A549 (cell line): ENCODE data around the gene GAS6.

Experiments
- BHLHE40 ChIP-seq: IDR thresholded peaks from 2 replicates; pipeline ENCODE4 v1.6.1; 2012; ENCODE audit warnings: low read depth, low read length, inconsistent platforms
- CTCF ChIP-seq: fragments of >200 bp; sonication (Bioruptor Twin); formaldehyde crosslinking; IDR thresholded peaks from 3 replicates; pipeline ENCODE4 v1.5.1; 2016
- EP300 ChIP-seq, 2 experiments: fragments of >200 bp; sonication (Bioruptor Twin); formaldehyde crosslinking; IDR thresholded peaks; 2 replicates in 1 of 2; 3 replicates in 1 of 2; pipeline ENCODE4 v1.6.1; 2016 to 2017
- FOSB ChIP-seq: fragments of 250-450 bp; sonication (Bioruptor Pico); IDR thresholded peaks from 2 replicates; pipeline ENCODE4 v1.5.0; 2020; ENCODE audit warnings: mild to moderate bottlenecking, moderate library complexity
- HES2 ChIP-seq: fragments of >200 bp; sonication (Bioruptor Twin); formaldehyde crosslinking; IDR thresholded peaks from 2 replicates; pipeline ENCODE4 v1.6.1; 2016
- MAX ChIP-seq: IDR thresholded peaks from 2 replicates; pipeline ENCODE4 v1.6.1; 2012
- MYC ChIP-seq: IDR thresholded peaks from 2 replicates; pipeline ENCODE4 v1.6.1; 2012; ENCODE audit warnings: mild to moderate bottlenecking, inconsistent platforms, low read length, improper control_type of control experiment, borderline replicate concordance
- POLR2A ChIP-seq: IDR thresholded peaks from 2 replicates; pipeline ENCODE4 v1.6.1; 2012; ENCODE audit warnings: mild to moderate bottlenecking, low read length
- RAD21 ChIP-seq, 2 experiments: fragments of >200 bp in 1 of 2; sonication (Bioruptor Twin) in 1 of 2; formaldehyde crosslinking in 1 of 2; IDR thresholded peaks in 1 of 2; conservative IDR thresholded peaks in 1 of 2; 2 replicates in 1 of 2; 3 replicates in 1 of 2; pipeline ENCODE4 v1.6.1; 2012 to 2018; ENCODE audit warnings: inconsistent platforms in 1 of 2
- REST ChIP-seq: fragments of 200-600 bp; sonication (generic); IDR thresholded peaks from 2 replicates; pipeline ENCODE4 v1.6.1; 2016; ENCODE audit warnings: antibody characterized with exemption, mild to moderate bottlenecking, moderate library complexity
- ZSCAN20 ChIP-seq: fragments of 250-450 bp; sonication (Bioruptor Pico); IDR thresholded peaks from 2 replicates; pipeline ENCODE4 v1.8.0; 2022; ENCODE audit warnings: mild to moderate bottlenecking, moderate library complexity

- no peak for TF ChIP-seq CTCF
- TF ChIP-seq RAD21 (conservative IDR thresholded peaks at IDR 0.05 in 1 of 2, IDR thresholded peaks at IDR 0.05 in 1 of 2): no peak
- no peak for TF ChIP-seq MYC
- TF ChIP-seq EP300 (IDR thresholded peaks at IDR 0.05): no peak
- TF ChIP-seq POLR2A: no peak
- no peak for TF ChIP-seq ZSCAN20 (CRISPR knock-in tag)
- TF ChIP-seq MAX: no peak
- no peak for TF ChIP-seq BHLHE40
- TF ChIP-seq REST: no peak
- no peak for TF ChIP-seq FOSB (CRISPR knock-in tag)
- TF ChIP-seq HES2: no peak
Observed at GRCh38 chr13:113794086-113794485, 69.8 kb downstream of the GAS6 start.
